ENCODE data around the gene COL18A1.

COL18A1 gene

DNA sequence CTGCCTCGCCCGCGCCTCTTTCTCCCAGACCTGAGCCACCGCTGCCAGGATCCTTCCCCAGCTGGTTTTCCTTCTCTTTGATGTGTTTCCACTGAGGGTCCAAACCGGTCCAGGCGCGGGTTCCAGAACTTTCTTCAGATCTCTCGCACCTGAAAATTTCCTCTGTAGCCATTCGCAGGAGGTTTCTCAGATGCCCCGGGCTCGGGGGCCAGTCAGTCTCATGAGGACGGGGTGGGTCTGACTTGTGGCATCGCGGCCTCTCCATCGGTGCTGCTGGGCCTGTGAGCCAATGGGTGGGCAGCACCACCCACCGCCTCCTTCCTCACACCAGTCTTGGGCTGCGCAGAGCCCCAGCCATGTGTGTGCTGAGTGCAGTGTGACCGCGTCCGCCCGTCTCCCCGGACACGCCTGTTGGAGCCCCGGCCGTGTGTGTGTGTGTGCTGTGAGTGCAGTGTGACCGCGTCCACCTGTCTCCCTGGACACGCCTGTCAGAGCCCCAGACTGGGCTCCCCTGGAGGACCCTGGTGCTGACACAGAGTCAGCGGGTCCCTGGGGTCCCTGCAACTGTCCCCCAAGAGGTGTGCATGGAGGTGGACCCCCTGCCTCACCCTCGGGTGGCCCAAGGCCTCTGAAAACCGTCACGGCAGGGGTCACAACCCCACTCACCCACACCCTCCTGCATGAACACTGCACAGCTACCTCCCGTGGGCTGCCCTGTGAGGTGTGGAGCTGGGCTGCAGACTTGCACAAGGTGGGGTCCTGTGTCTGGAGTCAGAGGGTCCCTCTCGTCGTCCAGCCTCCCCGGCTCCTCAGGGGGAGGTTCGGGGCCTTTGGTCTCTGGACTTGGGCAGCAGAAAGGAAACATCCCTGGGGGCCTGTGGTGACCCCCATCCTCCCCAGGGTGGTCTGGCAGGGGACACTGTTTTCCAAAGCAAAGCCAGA is 20.2 kb downstream of the COL18A1 start:
- no peak for DNase-seq
- Histone ChIP-seq H3K9me3 (ENCODE audit: control extremely low read depth in 1 of 5, control insufficient read depth in 4 of 5, insufficient read depth in 2 of 5, low read depth in 1 of 5, low read length in 4 of 5) (no peaks in the 10 kb centered on the region), H3K27ac (ENCODE audit: insufficient read depth in 1 of 2, low read depth in 1 of 2, low read length in 2 of 2, poor library complexity in 1 of 2, severe bottlenecking in 2 of 2) (no peak overlapping the region), H3K4me3 (ENCODE audit: control insufficient read depth in 1 of 7, extremely low read depth in 1 of 7, insufficient read depth in 4 of 7, low read depth in 2 of 7, low read length in 6 of 7) (no peak overlapping the region), H3K36me3 (ENCODE audit: control insufficient read depth in 4 of 4, insufficient read depth in 4 of 4, low read length in 3 of 4) (no peaks in the 10 kb centered on the region), H3K4me1 (ENCODE audit: control extremely low read depth in 1 of 4, control insufficient read depth in 4 of 4, insufficient read depth in 4 of 4, low read length in 3 of 4) (no peaks in the 10 kb centered on the region), H3K27me3 (replicated peaks in 2 of 5; ENCODE audit: control insufficient read depth in 4 of 5, insufficient read depth in 5 of 5, low read length in 4 of 5) (no peaks in the 10 kb centered on the region)
- ChIA-PET POLR2A (no interaction called here), CTCF (no interaction called here)
- 94% methylated on average over 26 of the region's 37 CpGs for WGBS (ENCODE audit: insufficient coverage)

DNA sequence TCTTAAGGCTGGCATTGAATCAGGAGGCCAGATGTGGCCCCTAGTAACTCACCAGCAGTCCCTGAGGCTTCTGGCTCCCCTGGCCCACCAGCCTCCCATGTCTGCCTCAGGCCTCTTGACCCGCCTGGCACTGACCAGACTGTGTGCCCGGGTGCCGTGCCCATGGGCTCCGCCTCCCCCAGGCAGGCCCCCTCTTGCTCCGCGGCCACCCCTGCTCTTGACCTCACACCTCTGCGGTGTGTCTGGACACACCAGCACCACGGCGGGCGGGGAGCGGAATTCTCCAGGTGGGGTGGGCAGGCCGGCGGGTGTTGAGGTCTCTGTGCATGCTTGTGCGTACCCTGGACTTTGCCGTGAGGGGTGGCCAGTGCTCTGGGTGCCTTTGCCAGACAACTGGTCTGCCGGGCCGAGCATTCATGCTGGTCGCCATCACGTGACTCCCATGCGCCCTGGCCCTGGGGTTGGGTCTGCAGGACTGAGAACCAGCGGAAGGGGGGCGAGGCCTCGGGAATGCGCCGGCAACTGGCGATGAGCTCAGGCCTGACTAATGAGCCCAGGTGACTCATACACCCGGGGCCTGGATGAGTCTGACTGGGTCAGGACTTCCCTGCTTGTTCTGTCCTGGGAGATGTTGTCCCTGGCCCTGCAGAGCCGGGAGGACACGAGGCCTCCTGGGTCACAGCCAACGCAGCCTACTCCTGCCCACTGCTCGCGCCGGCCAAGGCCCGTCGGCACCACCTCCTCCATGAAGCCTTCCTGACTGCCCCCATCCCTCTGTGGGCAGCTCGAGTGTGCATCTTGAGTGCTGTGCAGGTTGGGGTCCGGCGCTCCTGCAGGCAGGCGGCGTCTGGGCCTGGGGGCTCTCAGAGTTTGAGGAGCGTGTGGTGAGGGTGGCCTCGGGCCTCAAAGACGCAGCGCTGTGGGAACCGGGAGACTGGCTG is 22.6 kb downstream of the COL18A1 start:
- no peaks in the 10 kb centered on the region for H3K4me1 ChIP-seq (ENCODE audit: control extremely low read depth in 1 of 4, control insufficient read depth in 4 of 4, insufficient read depth in 4 of 4, low read length in 3 of 4)

DNA sequence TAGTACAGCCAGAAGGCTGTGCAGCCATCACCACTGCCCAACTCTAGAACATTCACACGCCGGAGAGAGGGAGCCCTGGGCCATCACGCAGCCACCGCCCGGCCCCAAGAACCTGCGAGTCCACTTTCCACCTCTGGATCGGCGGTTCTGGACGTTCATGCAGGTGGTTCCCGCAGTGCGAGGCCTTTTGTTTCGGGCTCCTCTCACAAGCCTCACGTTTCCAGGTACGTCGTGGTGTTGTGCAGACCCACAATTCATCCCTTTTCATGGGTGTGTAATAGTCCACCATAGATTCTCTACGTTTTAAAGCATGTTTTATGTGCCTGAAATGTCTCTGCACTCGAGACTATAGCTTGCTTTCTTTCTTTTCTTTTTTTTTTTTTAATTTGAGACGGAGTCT is 23.6 kb downstream of the COL18A1 start:
- H3K4me3 ChIP-seq (ENCODE audit: control insufficient read depth in 1 of 7, extremely low read depth in 1 of 7, insufficient read depth in 4 of 7, low read depth in 2 of 7, low read length in 6 of 7) = no peak overlapping the region
- no peaks in the 10 kb centered on the region for H3K4me1 ChIP-seq (ENCODE audit: control extremely low read depth in 1 of 4, control insufficient read depth in 4 of 4, insufficient read depth in 4 of 4, low read length in 3 of 4)
- H3K36me3 ChIP-seq (ENCODE audit: control insufficient read depth in 4 of 4, insufficient read depth in 4 of 4, low read length in 3 of 4) = no peaks in the 10 kb centered on the region
- H3K9me3 ChIP-seq (ENCODE audit: control extremely low read depth in 1 of 5, control insufficient read depth in 4 of 5, insufficient read depth in 2 of 5, low read depth in 1 of 5, low read length in 4 of 5) = no peaks in the 10 kb centered on the region
- POLR2A ChIA-PET = no interaction called here
- CTCF ChIA-PET = no interaction called here
- no peak for DNase-seq
- H3K27me3 ChIP-seq (replicated peaks in 2 of 5; ENCODE audit: control insufficient read depth in 4 of 5, insufficient read depth in 5 of 5, low read length in 4 of 5) = peaks cover 0 to 8% (median 0%) of the 10 kb centered on the region in 5 experiments
- H3K27ac ChIP-seq (ENCODE audit: insufficient read depth in 1 of 2, low read depth in 1 of 2, low read length in 2 of 2, poor library complexity in 1 of 2, severe bottlenecking in 2 of 2) = no peak overlapping the region
- 95% methylated on average over 15 of the region's 18 CpGs for WGBS (ENCODE audit: insufficient coverage)

More for the DNA sequence above, 22.6 kb downstream of the COL18A1 start:
- Histone ChIP-seq H3K27me3 (replicated peaks in 2 of 5; ENCODE audit: control insufficient read depth in 4 of 5, insufficient read depth in 5 of 5, low read length in 4 of 5) (peaks cover 0 to 7% (median 0%) of the 10 kb centered on the region in 5 experiments), H3K36me3 (ENCODE audit: control insufficient read depth in 4 of 4, insufficient read depth in 4 of 4, low read length in 3 of 4) (no peaks in the 10 kb centered on the region), H3K27ac (ENCODE audit: insufficient read depth in 1 of 2, low read depth in 1 of 2, low read length in 2 of 2, poor library complexity in 1 of 2, severe bottlenecking in 2 of 2) (no peak overlapping the region), H3K4me3 (ENCODE audit: control insufficient read depth in 1 of 7, extremely low read depth in 1 of 7, insufficient read depth in 4 of 7, low read depth in 2 of 7, low read length in 6 of 7) (no peak overlapping the region), H3K9me3 (ENCODE audit: control extremely low read depth in 1 of 5, control insufficient read depth in 4 of 5, insufficient read depth in 2 of 5, low read depth in 1 of 5, low read length in 4 of 5) (no peaks in the 10 kb centered on the region)
- CTCF ChIA-PET = interaction anchor here (1.7 kb wide), 1 partner anchor 291 kb away, joined by 5 read pairs; no protein-coding TSS in a partner anchor
- no peak for DNase-seq
- WGBS (ENCODE audit: insufficient coverage) = 94% methylated on average over 37 of the region's 45 CpGs
- POLR2A ChIA-PET = no interaction called here

GRCh38 chr21:45429221-45430175 is 24.5 kb downstream of the COL18A1 start:
- H3K27me3 ChIP-seq (replicated peaks in 2 of 5; ENCODE audit: control insufficient read depth in 4 of 5, insufficient read depth in 5 of 5, low read length in 4 of 5) = peaks cover 0 to 8% (median 0%) of the 10 kb centered on the region in 5 experiments
- no peaks in the 10 kb centered on the region for H3K9me3 ChIP-seq (ENCODE audit: control extremely low read depth in 1 of 5, control insufficient read depth in 4 of 5, insufficient read depth in 2 of 5, low read depth in 1 of 5, low read length in 4 of 5)
- ChIA-PET POLR2A (no interaction called here), CTCF (no interaction called here)
- DNase-seq = no peak
- H3K4me3 ChIP-seq (ENCODE audit: control insufficient read depth in 1 of 7, extremely low read depth in 1 of 7, insufficient read depth in 4 of 7, low read depth in 2 of 7, low read length in 6 of 7) = no peak overlapping the region
- no peaks in the 10 kb centered on the region for H3K4me1 ChIP-seq (ENCODE audit: control extremely low read depth in 1 of 4, control insufficient read depth in 4 of 4, insufficient read depth in 4 of 4, low read length in 3 of 4)
- H3K27ac ChIP-seq (ENCODE audit: insufficient read depth in 1 of 2, low read depth in 1 of 2, low read length in 2 of 2, poor library complexity in 1 of 2, severe bottlenecking in 2 of 2) = no peak overlapping the region
- 94% methylated on average over 19 of the region's 32 CpGs for WGBS (ENCODE audit: insufficient coverage)
- no peaks in the 10 kb centered on the region for H3K36me3 ChIP-seq (ENCODE audit: control insufficient read depth in 4 of 4, insufficient read depth in 4 of 4, low read length in 3 of 4)

- Histone ChIP-seq H3K36me3 (ENCODE audit: control insufficient read depth in 4 of 4, insufficient read depth in 4 of 4, low read length in 3 of 4) (no peaks in the 10 kb centered on the region), H3K4me3 (ENCODE audit: control insufficient read depth in 1 of 7, extremely low read depth in 1 of 7, insufficient read depth in 4 of 7, low read depth in 2 of 7, low read length in 6 of 7) (no peak overlapping the region), H3K4me1 (ENCODE audit: control extremely low read depth in 1 of 4, control insufficient read depth in 4 of 4, insufficient read depth in 4 of 4, low read length in 3 of 4) (no peaks in the 10 kb centered on the region), H3K27ac (ENCODE audit: insufficient read depth in 1 of 2, low read depth in 1 of 2, low read length in 2 of 2, poor library complexity in 1 of 2, severe bottlenecking in 2 of 2) (no peak overlapping the region), H3K9me3 (ENCODE audit: control extremely low read depth in 1 of 5, control insufficient read depth in 4 of 5, insufficient read depth in 2 of 5, low read depth in 1 of 5, low read length in 4 of 5) (no peaks in the 10 kb centered on the region), H3K27me3 (replicated peaks in 2 of 5; ENCODE audit: control insufficient read depth in 4 of 5, insufficient read depth in 5 of 5, low read length in 4 of 5) (peaks cover 0 to 8% (median 0%) of the 10 kb centered on the region in 5 experiments)
- POLR2A ChIA-PET = no interaction called here
- CTCF ChIA-PET = interaction anchor here (1.0 kb wide), 1 partner anchor 291 kb away, joined by 3 read pairs; no protein-coding TSS in a partner anchor
- WGBS (ENCODE audit: insufficient coverage) = 92% methylated on average over 35 of the region's 48 CpGs
- no peak for DNase-seq
Measured at GRCh38 chr21:45430521-45431501, 25.8 kb downstream of the COL18A1 start.

Data from common myeloid progenitor, CD34-positive (primary cell).